GM23248 (cell line): Measurements from ENCODE around the gene NOXO1.

Experiments
- EZH2 ChIP-seq: fragments of 200-600 bp; sonication (generic); IDR thresholded peaks from 2 replicates; pipeline ENCODE4 v1.6.1; 2018; ENCODE audit warnings: antibody characterized with exemption, mild to moderate bottlenecking; ENCODE audit not compliant: insufficient read depth, poor library complexity, severe bottlenecking
- EZH2phosphoT487 ChIP-seq: fragments of 200-600 bp; sonication (generic); IDR thresholded peaks from 2 replicates; pipeline ENCODE4 v1.6.1; 2018; ENCODE audit warnings: antibody characterized with exemption, moderate library complexity, mild to moderate bottlenecking, low read depth; ENCODE audit not compliant: insufficient read depth

DNA sequence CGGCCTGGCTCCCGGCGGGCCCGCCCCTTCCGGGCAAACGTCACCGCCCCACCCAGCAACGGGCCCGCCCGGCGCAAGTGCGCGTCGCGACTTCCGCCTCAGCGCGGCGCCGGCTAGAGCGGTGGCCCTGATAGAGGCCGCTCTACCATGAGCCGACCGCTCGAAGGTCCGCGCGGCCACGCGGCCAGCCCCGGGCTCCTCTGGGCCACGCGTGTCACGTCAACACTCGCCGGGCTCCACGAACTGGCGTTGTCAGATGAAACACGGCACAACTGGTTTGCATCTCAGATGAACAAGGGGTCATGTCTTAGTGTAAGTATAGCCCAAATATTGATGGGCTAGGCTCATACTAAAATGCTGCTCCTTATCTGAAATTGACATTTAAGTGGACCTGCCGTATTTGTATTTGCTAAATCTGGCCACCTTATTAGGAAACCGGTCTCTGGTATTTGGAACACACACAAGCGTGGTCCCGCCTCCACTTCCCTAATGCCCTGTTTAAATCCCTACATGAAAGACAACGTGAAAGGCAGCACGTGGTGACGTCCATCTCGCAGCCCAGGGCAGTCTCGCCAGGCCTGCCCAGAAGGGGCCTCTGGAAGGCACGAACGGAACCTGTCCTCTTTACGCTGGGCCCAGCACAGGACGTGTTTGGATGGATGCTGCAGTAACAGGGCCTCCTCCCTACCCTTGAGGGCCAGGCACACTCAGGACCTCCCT lies 28.7 kb upstream of the NOXO1 start, which contains the start of gene ZNF598:
- TF ChIP-seq EZH2 (no peak), EZH2phosphoT487 (no peak)
